LNCaP clone FGC (cell line): ENCODE measurements around the gene TNS3.

Experiments
- DNase-seq: peaks from one replicate; pipeline ENCODE4 v3.0.0-alpha.2; 2011; ENCODE audit warnings: low read depth
- H3K4me3 ChIP-seq: 2 replicates; pipeline ENCODE4 v1.5.1; 2011; ENCODE audit warnings: mild to moderate bottlenecking, low read depth, low read length, control low read depth
- CTCF ChIP-seq: IDR thresholded peaks from 2 replicates; pipeline ENCODE4 v1.5.1; 2012; ENCODE audit warnings: mild to moderate bottlenecking; ENCODE audit not compliant: control insufficient read depth, insufficient read depth; ENCODE audit errors: extremely low read depth

TNS3 gene

DNA sequence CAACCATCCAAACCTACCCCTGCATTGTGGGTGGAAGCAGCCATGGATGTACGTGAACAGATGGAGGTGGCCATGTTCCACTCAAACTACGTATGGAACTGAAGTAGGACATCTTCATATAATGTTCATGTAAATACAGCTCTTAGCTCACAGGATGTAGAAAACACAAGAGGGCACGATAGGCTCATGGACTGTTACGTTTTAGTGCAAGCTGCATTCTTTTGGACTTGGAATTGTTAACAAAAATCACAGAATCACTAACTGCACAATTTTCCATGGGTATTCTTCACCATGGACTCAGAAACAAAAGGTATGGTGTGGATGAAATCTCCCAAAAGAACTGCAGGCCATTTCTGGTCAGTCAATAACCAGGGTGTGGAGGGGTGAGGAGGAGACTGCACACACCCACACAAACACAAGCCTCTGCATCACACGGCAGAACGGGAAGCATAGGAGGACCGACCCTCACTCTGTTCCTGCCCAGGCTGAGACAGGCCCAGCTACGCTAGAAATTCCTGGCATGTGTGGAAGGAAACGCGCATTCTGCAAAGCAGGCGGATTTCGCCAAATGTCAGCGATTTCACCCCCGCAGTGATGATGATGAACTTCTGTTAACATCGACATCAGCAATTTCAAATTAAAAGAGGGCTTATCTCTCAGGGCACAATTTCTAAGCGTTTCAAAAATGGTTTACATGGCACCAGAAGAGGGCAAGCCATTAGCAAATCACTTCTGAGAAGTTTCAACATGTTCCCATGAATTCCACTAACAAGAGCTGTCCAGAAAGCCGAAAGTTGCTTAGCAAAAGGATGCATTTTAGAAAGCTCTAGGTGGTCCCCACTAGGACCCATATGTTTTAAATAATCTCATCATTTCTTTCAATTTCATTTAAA, 149.0 kb downstream of the TNS3 start:
- no peak for TF ChIP-seq CTCF
- DNase-seq, result no peak
- H3K4me3 ChIP-seq, result no peak overlapping the region

- no peak for TF ChIP-seq CTCF
- no peak overlapping the region for H3K4me3 ChIP-seq
Measured at GRCh38 chr7:47430422-47430821, 151.5 kb downstream of the TNS3 start.

DNA sequence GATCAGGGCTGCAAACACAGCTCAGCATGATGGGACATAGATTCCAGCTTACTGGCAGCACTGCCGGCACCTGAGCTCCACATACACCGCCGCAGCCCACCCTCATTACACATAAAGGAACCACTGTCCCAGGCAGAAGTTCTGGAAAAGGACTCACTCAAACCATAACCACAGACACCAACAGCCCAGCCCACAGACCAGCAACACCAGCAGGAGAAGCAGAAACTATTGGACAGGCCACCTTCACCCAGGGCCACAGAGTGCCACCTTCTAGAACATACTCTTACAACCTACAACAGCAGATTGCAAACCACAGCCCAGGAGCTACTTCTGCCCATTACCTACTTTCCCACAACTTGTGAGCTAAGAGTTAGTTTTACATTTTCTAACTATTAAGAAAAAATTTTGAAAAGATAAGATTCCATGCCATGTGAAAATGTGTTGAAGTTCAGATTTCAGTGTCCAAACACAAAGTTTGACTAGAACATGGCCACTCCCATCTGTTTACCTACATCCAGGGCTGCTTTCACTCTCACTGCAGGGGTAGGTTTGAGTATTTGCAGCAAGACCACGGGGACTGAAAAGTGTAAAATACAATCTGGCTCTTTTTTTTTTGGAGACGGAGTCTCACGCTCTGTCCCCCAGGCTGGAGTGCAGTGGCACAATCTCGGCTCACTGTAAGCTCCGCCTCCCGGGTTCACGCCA, 153.0 kb downstream of the TNS3 start:
- no peak overlapping the region for H3K4me3 ChIP-seq
- DNase-seq, result no peak

More at GRCh38 chr7:47430422-47430821, 151.5 kb downstream of the TNS3 start:
- no peak for DNase-seq

DNA sequence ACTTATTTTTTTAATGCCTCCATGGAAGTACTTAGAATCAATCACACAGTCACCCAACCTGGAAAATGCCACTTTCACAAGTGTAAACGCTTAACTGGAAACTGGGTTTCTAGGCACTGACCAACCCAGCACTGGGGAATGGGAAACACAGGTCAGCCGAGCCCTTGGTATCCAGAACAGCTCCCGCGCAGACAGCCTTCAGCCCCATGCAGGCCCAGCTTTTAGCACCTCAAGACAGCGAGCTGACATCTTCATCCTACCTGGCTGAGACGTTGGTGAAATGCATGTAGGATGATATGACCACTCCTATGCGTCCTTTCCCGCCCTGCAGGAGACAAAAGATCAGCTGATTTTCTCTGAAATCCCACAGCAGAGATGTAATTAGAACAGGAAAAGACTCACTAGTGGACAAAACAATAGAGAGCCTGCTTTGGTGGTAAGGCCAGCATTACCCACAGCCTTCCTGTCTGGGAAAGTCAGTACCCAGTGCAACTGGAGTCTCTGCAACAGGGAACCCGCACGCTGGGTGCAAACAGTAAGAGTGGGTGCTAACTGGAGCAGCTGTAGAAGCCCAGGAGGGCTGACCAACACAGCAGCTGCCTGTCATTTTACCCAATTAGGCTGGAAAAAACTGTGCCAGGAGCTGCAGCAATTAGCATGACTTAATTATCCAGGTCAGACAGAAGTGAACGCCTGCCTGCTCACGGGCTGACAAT, 153.7 kb downstream of the TNS3 start:
- no peak overlapping the region for H3K4me3 ChIP-seq
- no peak for DNase-seq
- TF ChIP-seq CTCF, result no peak

More for the DNA sequence above, 153.0 kb downstream of the TNS3 start:
- no peak for TF ChIP-seq CTCF

GRCh38 chr7:47427051-47427643, 154.8 kb downstream of the TNS3 start:
- H3K4me3 ChIP-seq, result no peak overlapping the region
- no peak for DNase-seq
- no peak for TF ChIP-seq CTCF

DNA sequence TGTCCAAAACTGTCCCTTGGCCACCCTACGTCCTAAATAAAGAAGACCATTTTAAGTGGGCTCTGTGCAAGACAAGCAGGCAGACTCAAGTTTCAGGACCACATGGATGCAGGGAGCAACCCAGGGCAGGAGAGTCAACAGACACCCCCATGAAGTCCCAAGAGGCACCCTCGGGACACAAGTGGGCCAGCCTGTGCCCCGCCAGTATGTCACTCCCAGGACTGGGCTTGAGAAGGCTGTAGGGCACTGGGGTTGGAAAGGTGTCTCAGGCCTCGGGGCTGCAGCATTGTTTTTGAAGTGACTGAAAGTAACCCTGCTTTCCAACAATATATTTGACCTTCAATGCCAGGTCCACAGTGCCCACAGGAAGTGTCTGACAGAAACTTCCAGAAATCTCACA, 157.4 kb downstream of the TNS3 start:
- no peak for TF ChIP-seq CTCF
- no peak for DNase-seq
- no peak overlapping the region for H3K4me3 ChIP-seq
